H9 (cell line): Measurements from ENCODE around the gene SHROOM1. TPM values are rescaled to one million over a fixed set of nuclear protein-coding genes. Genes with fewer than 3 reads are reported as not detected.

Experiments
- DNase-seq: peaks from one replicate; pipeline ENCODE4 v3.0.0-alpha.2; 2017
- H2AFZ ChIP-seq: one replicate; pipeline ENCODE4 v1.6.1; 2013; ENCODE audit warnings: mild to moderate bottlenecking, low read length, control low read depth, moderate library complexity
- H2AK5ac ChIP-seq: 2 replicates; pipeline ENCODE4 v1.6.1; 2013; ENCODE audit warnings: low read length, control low read depth, mixed read lengths; ENCODE audit not compliant: insufficient read length
- H2BK120ac ChIP-seq: one replicate; pipeline ENCODE4 v1.6.1; 2013; ENCODE audit warnings: low read depth, mild to moderate bottlenecking, low read length, control low read depth, inconsistent platforms; ENCODE audit not compliant: poor library complexity, severe bottlenecking
- H2BK12ac ChIP-seq: 2 replicates; pipeline ENCODE4 v1.6.1; 2013; ENCODE audit warnings: low read length, control low read depth, mixed read lengths, low read depth; ENCODE audit not compliant: insufficient read length
- H2BK15ac ChIP-seq: 2 replicates; pipeline ENCODE4 v1.6.1; 2013; ENCODE audit warnings: low read depth, low read length, control low read depth
- H2BK20ac ChIP-seq: one replicate; pipeline ENCODE4 v1.6.1; 2013; ENCODE audit warnings: low read depth, mild to moderate bottlenecking, low read length, control low read depth, inconsistent platforms; ENCODE audit not compliant: poor library complexity, severe bottlenecking
- H2BK5ac ChIP-seq: 2 replicates; pipeline ENCODE4 v1.6.1; 2013; ENCODE audit warnings: low read length, control low read depth, mixed read lengths; ENCODE audit not compliant: insufficient read length
- H3K14ac ChIP-seq: 2 replicates; pipeline ENCODE4 v1.6.1; 2013; ENCODE audit warnings: low read length, control low read depth; ENCODE audit not compliant: insufficient read depth
- H3K18ac ChIP-seq: 2 replicates; pipeline ENCODE4 v1.6.1; 2013; ENCODE audit warnings: low read depth, mild to moderate bottlenecking, mixed read lengths, low read length, control low read depth; ENCODE audit not compliant: insufficient read length
- H3K23ac ChIP-seq: 2 replicates; pipeline ENCODE4 v1.6.1; 2013; ENCODE audit warnings: low read length, control low read depth, mixed read lengths, low read depth; ENCODE audit not compliant: insufficient read length
- H3K23me2 ChIP-seq: 2 replicates; pipeline ENCODE4 v1.6.1; 2013; ENCODE audit warnings: low read depth, mild to moderate bottlenecking, mixed read lengths, low read length, control low read depth; ENCODE audit not compliant: insufficient read length, poor library complexity, severe bottlenecking
- H3K27ac ChIP-seq: 2 replicates; pipeline ENCODE4 v1.5.1; 2013; ENCODE audit warnings: low read length, control low read depth, mixed read lengths, low read depth; ENCODE audit not compliant: insufficient read length
- H3K27me3 ChIP-seq: 2 replicates; pipeline ENCODE4 v1.6.1; 2013; ENCODE audit warnings: low read length, control low read depth, inconsistent platforms; ENCODE audit not compliant: insufficient read depth
- H3K4ac ChIP-seq: 2 replicates; pipeline ENCODE4 v1.6.1; 2013; ENCODE audit warnings: low read depth, mild to moderate bottlenecking, control low read depth, inconsistent platforms, low read length, moderate library complexity
- H3K4me1 ChIP-seq: 2 replicates; pipeline ENCODE4 v1.6.1; 2013; ENCODE audit warnings: low read length, control low read depth, inconsistent platforms; ENCODE audit not compliant: insufficient read depth
- H3K4me2 ChIP-seq: 2 replicates; pipeline ENCODE4 v1.6.1; 2013; ENCODE audit warnings: low read length, control low read depth, mixed read lengths; ENCODE audit not compliant: insufficient read length, insufficient read depth
- H3K56ac ChIP-seq: 2 replicates; pipeline ENCODE4 v1.6.1; 2013; ENCODE audit warnings: low read depth, mild to moderate bottlenecking, mixed read lengths, low read length, control low read depth; ENCODE audit not compliant: insufficient read length
- H3K79me1 ChIP-seq: 2 replicates; pipeline ENCODE4 v1.6.1; 2013; ENCODE audit warnings: low read depth, mild to moderate bottlenecking, moderate library complexity, low read length, control low read depth, inconsistent platforms; ENCODE audit not compliant: insufficient read depth, poor library complexity, severe bottlenecking
- H3K79me2 ChIP-seq: 2 replicates; pipeline ENCODE4 v1.6.1; 2013; ENCODE audit warnings: low read length, control low read depth, inconsistent platforms; ENCODE audit not compliant: insufficient read depth
- H3K9ac ChIP-seq: 2 replicates; pipeline ENCODE4 v1.6.1; 2013; ENCODE audit warnings: low read length, control low read depth, mixed read lengths; ENCODE audit not compliant: insufficient read length; ENCODE audit errors: extremely low read depth
- H3K9me3 ChIP-seq: one replicate; pipeline ENCODE4 v1.6.1; 2013; ENCODE audit warnings: low read depth, low read length, inconsistent platforms; ENCODE audit not compliant: control insufficient read depth
- H3T11ph ChIP-seq: one replicate; pipeline ENCODE4 v1.6.1; 2013; ENCODE audit warnings: mild to moderate bottlenecking, low read length, control low read depth, inconsistent platforms
- H4K20me1 ChIP-seq: one replicate; pipeline ENCODE4 v1.6.1; 2013; ENCODE audit not compliant: control insufficient read depth, insufficient read length, insufficient read depth
- H4K5ac ChIP-seq: 2 replicates; pipeline ENCODE4 v1.6.1; 2013; ENCODE audit warnings: low read depth, mild to moderate bottlenecking, mixed read lengths, low read length, control low read depth; ENCODE audit not compliant: insufficient read length
- H4K8ac ChIP-seq: replicated peaks from 2 replicates; pipeline ENCODE4 v1.6.1; 2013; ENCODE audit warnings: low read length, control low read depth, mixed read lengths, low read depth; ENCODE audit not compliant: insufficient read length
- H4K91ac ChIP-seq: 2 replicates; pipeline ENCODE4 v1.6.1; 2013; ENCODE audit warnings: low read depth, mild to moderate bottlenecking, moderate library complexity, mixed read lengths, low read length, control low read depth; ENCODE audit not compliant: insufficient read length
- H3K27ac Mint-ChIP-seq, 3 experiments: 2 replicates in 2 of 3; 3 replicates in 1 of 3; pipeline ENCODE4 v1.8.0; 2020 to 2021; ENCODE audit warnings: mixed read lengths in 3 of 3, mild to moderate bottlenecking in 1 of 3, moderate library complexity in 1 of 3
- H3K27me3 Mint-ChIP-seq: 2 replicates; pipeline ENCODE4 v1.8.0; 2021; ENCODE audit warnings: low read depth, mild to moderate bottlenecking, moderate library complexity, mixed read lengths
- H3K36me3 Mint-ChIP-seq, 3 experiments: 2 replicates in 2 of 3; 3 replicates in 1 of 3; pipeline ENCODE4 v1.8.0; 2020 to 2021; ENCODE audit warnings: low read depth in 3 of 3, mixed read lengths in 3 of 3; ENCODE audit not compliant: insufficient read depth in 1 of 3
- H3K4me1 Mint-ChIP-seq, 2 experiments: 2 replicates each; pipeline ENCODE4 v1.8.0; 2020; ENCODE audit warnings: mixed read lengths in 2 of 2
- H3K4me3 Mint-ChIP-seq, 2 experiments: 2 replicates in 1 of 2; 3 replicates in 1 of 2; pipeline ENCODE4 v1.8.0; 2020 to 2021; ENCODE audit warnings: mild to moderate bottlenecking in 2 of 2, mixed read lengths in 2 of 2, moderate library complexity in 1 of 2
- H3K9me3 Mint-ChIP-seq, 2 experiments: 2 replicates in 1 of 2; 3 replicates in 1 of 2; pipeline ENCODE4 v1.8.0; 2020; ENCODE audit warnings: mild to moderate bottlenecking in 2 of 2, mixed read lengths in 2 of 2, moderate library complexity in 1 of 2
- CTCF ChIP-seq: fragments of 200-600 bp; sonication (generic); conservative IDR thresholded peaks from 3 replicates; pipeline ENCODE4 v1.8.0; 2021; ENCODE audit warnings: antibody characterized with exemption, mild to moderate bottlenecking
- WGBS: extraction: QIAGEN DNeasy Blood & Tissue Kit; methylation state at CpG from one replicate; pipeline ENCODE4 v1.1.7; 2013; ENCODE audit warnings: missing lambda C conversion rate, low lambda C conversion rate, mixed read lengths; ENCODE audit not compliant: insufficient read length; ENCODE audit errors: extremely low coverage; 5-methylcytosine and 5-hydroxymethylcytosine counted together
- total RNA-seq: library from RNA; stranded (reverse); gene quantifications from 2 replicates; pipeline ENCODE4 v1.2.1, GENCODE V29; 2021

Gene SHROOM1
- total RNA-seq, 1 experiment from 2014 or later: 7.0 TPM

GRCh38 chr5:132828846-132829494, 1.5 kb downstream of the SHROOM1 start:
- Histone ChIP-seq H3K27ac (no peak overlapping the region), H4K5ac (no peak overlapping the region), H2AK5ac (no peak overlapping the region), H3T11ph (no peak overlapping the region), H2BK5ac (no peak overlapping the region), H2BK20ac (no peak overlapping the region), H3K79me2 (no peaks in the 10 kb centered on the region), H3K79me1 (no peaks in the 10 kb centered on the region), H3K27me3 (peaks cover 25% of the 10 kb centered on the region; the same call in 1 of the 2 replicates), H3K9me3 (no peaks in the 10 kb centered on the region), H3K9ac (no peak overlapping the region), H2BK12ac (no peak overlapping the region), H4K91ac (no peak overlapping the region), H3K4ac (no peak overlapping the region), H2BK120ac (no peak overlapping the region), H3K18ac (no peak overlapping the region), H3K4me2 (peak overlapping the region; percentile 39), H4K8ac (no peak overlapping the region), H3K23me2 (peaks cover 21% of the 10 kb centered on the region), H2AFZ (no peak overlapping the region), H3K14ac (no peak overlapping the region), H4K20me1 (no peaks in the 10 kb centered on the region), H3K4me1 (peaks cover 3% of the 10 kb centered on the region), H3K23ac (no peak overlapping the region), H3K56ac (no peak overlapping the region), H2BK15ac (no peak overlapping the region)
- WGBS: no CpG with 5 or more reads among the region's 4 CpGs
- Mint-ChIP-seq H3K4me3 (peak overlapping the region; percentile 76 to 85), H3K4me1 (peaks cover 9 to 20% of the 10 kb centered on the region in 2 experiments), H3K36me3 (peaks cover 2 to 6% (median 3%) of the 10 kb centered on the region in 3 experiments; a peak in 6 of 7 replicates), H3K27ac (no peak overlapping the region), H3K27me3 (peaks cover 77% of the 10 kb centered on the region), H3K9me3 (no peaks in the 10 kb centered on the region; a peak in 1 of 5 replicates)
- no peak for TF ChIP-seq CTCF
- DNase-seq: no peak
